Choroid plexus epithelial cell (primary cell): ENCODE data around the gene PREB.

Experiments used
- DNase-seq: peaks from one replicate; pipeline ENCODE4 v3.0.0-alpha.2; 2010; ENCODE audit warnings: low read depth
- H3K4me3 ChIP-seq: 2 replicates; pipeline ENCODE4 v1.5.1; 2011; ENCODE audit warnings: low read depth, mild to moderate bottlenecking, control low read depth, low read length, moderate library complexity
- CTCF ChIP-seq: conservative IDR thresholded peaks from 2 replicates; pipeline ENCODE4 v1.5.1; 2011; ENCODE audit warnings: low read depth, mild to moderate bottlenecking, control low read depth, inconsistent platforms, low read length, moderate library complexity

PREB gene

GRCh38 chr2:27093430-27094352, 40.7 kb downstream of the PREB start:
- no peak overlapping the region for H3K4me3 ChIP-seq
- no peak for DNase-seq
- no peak for TF ChIP-seq CTCF

- no peak for DNase-seq
- H3K4me3 ChIP-seq = no peak overlapping the region
- TF ChIP-seq CTCF = no peak
Measured at GRCh38 chr2:27092696-27093429, 41.6 kb downstream of the PREB start.

- TF ChIP-seq CTCF = no peak
- no peak for DNase-seq
- no peak overlapping the region for H3K4me3 ChIP-seq
Measured at GRCh38 chr2:27091746-27092695, 42.4 kb downstream of the PREB start.

GRCh38 chr2:27089111-27089954, 45.1 kb downstream of the PREB start:
- no peak for DNase-seq
- no peak for TF ChIP-seq CTCF
- no peak overlapping the region for H3K4me3 ChIP-seq

GRCh38 chr2:27088634-27089033, 45.8 kb downstream of the PREB start:
- no peak overlapping the region for H3K4me3 ChIP-seq
- DNase-seq = no peak
- no peak for TF ChIP-seq CTCF
